ENCODE results near the gene IL1B. TPM values are rescaled to one million over a fixed set of nuclear protein-coding genes. Genes with fewer than 3 reads are reported as not detected.

The IL1B gene
- total RNA-seq, 1 experiment from 2014 or later, result not detected

DNA sequence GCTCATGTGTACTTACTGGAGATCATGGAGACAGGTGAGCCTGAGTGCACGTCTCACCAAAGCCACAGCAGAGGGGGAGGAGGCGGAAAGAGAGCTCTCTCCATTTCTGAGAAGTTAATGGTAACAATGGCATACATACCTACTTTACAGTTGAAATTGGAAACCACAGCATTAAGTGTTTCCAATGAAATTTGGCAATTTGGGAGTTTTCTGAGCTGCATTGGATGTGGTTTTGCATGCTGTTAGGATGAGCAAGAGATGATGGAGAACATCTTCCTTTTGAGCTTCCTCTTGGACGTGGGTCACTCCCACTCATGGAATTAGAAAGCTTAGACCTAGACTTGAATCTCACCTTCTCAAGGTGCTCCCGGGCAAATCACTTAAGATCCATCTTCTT, 48.9 kb upstream of the IL1B start:
- DNase-seq (ENCODE audit: low read depth, low spot score), result no peak
- ChIA-PET POLR2A (no interaction called here), CTCF (interaction anchor here (0.7 to 1.4 kb wide), 4 partner anchors 37 to 146 kb away, joined by 3 to 5 read pairs (median 4); no protein-coding TSS in a partner anchor)
- Histone ChIP-seq H3K27ac (ENCODE audit: low read length) (no peak overlapping the region), H3K4me3 (ENCODE audit: low read depth in 2 of 2, low read length in 2 of 2) (no peak overlapping the region), H3K9me3 (ENCODE audit: control insufficient read depth, insufficient read depth, low read depth, low read length) (no peaks in the 10 kb centered on the region), H3K36me3 (ENCODE audit: control insufficient read depth, insufficient read depth, low read length) (no peaks in the 10 kb centered on the region), H3K27me3 (ENCODE audit: control insufficient read depth, insufficient read depth, low read length) (no peaks in the 10 kb centered on the region), H3K4me1 (ENCODE audit: control insufficient read depth, insufficient read depth, low read length) (no peaks in the 10 kb centered on the region; the same call in 1 of the 2 replicates)
- no peak for TF ChIP-seq POLR2AphosphoS5 (IDR thresholded peaks at IDR 0.05; ENCODE audit: low read depth, low read length)
- no peak for TF ChIP-seq SIN3A (IDR thresholded peaks at IDR 0.05; ENCODE audit: borderline replicate concordance, insufficient read depth, low read depth, low read length)
- no peak for TF ChIP-seq TCF7L2 (IDR thresholded peaks at IDR 0.05; ENCODE audit: low read depth, low read length)
- TF ChIP-seq, protein P1, sequence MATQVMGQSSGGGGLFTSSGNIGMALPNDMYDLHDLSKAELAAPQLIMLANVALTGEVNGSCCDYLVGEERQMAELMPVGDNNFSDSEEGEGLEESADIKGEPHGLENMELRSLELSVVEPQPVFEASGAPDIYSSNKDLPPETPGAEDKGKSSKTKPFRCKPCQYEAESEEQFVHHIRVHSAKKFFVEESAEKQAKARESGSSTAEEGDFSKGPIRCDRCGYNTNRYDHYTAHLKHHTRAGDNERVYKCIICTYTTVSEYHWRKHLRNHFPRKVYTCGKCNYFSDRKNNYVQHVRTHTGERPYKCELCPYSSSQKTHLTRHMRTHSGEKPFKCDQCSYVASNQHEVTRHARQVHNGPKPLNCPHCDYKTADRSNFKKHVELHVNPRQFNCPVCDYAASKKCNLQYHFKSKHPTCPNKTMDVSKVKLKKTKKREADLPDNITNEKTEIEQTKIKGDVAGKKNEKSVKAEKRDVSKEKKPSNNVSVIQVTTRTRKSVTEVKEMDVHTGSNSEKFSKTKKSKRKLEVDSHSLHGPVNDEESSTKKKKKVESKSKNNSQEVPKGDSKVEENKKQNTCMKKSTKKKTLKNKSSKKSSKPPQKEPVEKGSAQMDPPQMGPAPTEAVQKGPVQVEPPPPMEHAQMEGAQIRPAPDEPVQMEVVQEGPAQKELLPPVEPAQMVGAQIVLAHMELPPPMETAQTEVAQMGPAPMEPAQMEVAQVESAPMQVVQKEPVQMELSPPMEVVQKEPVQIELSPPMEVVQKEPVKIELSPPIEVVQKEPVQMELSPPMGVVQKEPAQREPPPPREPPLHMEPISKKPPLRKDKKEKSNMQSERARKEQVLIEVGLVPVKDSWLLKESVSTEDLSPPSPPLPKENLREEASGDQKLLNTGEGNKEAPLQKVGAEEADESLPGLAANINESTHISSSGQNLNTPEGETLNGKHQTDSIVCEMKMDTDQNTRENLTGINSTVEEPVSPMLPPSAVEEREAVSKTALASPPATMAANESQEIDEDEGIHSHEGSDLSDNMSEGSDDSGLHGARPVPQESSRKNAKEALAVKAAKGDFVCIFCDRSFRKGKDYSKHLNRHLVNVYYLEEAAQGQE (IDR thresholded peaks at IDR 0.05; ENCODE audit: insufficient read depth in 1 of 2, low read depth in 2 of 2, low read length in 1 of 2), result no peak
- in situ Hi-C loops (cut with HindIII; ENCODE audit: low pct_unique_long_range_greater_than_20kb, low sequenced_read_pairs) (no loop called here), intact Hi-C loops (cut with micrococcal nuclease; ENCODE audit: unreplicated experiment) (no loop called here)
- BruUV-seq (replicated peaks), result no TSS peak
- no peak for ATAC-seq

DNA sequence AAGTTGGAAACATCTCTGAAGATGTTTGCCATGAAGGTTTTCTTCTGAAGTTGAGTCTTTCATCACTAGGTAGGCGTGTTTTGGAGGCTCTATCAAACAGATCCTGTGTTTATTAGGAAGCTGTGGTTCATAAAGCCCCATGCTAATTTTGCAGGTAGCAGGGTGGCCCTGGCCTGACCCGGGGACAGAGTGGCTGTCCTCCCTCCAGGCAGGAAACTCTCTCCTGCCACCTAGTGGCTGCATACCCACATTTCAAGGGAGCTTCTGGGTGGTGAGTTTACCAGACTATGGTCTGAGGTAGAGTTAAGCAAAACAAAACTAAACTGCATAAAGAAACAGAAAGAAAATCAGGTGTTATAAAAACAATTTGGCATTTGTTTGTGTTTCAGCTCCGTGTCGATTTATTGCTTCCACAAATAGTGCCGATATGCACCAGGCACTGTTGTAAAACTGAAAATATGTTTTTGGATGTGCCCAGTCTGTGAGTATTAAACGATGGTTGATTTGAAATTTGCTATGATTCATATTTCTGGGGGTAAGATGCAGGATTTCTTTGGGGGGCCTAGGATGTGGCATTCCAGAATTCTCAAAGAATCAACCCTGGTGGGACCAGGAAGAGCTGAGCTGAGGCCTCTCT, 48.4 kb upstream of the IL1B start:
- Histone ChIP-seq H3K4me1 (ENCODE audit: control insufficient read depth, insufficient read depth, low read length) (no peaks in the 10 kb centered on the region; the same call in 1 of the 2 replicates), H3K4me3 (ENCODE audit: low read depth in 2 of 2, low read length in 2 of 2) (no peak overlapping the region), H3K9me3 (ENCODE audit: control insufficient read depth, insufficient read depth, low read depth, low read length) (no peaks in the 10 kb centered on the region), H3K27me3 (ENCODE audit: control insufficient read depth, insufficient read depth, low read length) (no peaks in the 10 kb centered on the region), H3K27ac (ENCODE audit: low read length) (no peak overlapping the region), H3K36me3 (ENCODE audit: control insufficient read depth, insufficient read depth, low read length) (no peaks in the 10 kb centered on the region)
- DNase-seq (ENCODE audit: low read depth, low spot score), result peak; percentile 27
- no TSS peak for BruUV-seq (replicated peaks)
- CTCF ChIA-PET, result interaction anchor here (0.9 to 1.4 kb wide), 3 partner anchors 57 to 146 kb away, joined by 3 to 5 read pairs (median 4); no protein-coding TSS in a partner anchor
- ATAC-seq, result peak; percentile 89
- POLR2A ChIA-PET, result no interaction called here
- intact Hi-C loops (cut with micrococcal nuclease; ENCODE audit: unreplicated experiment), result no loop called here
- TF ChIP-seq SIN3A (IDR thresholded peaks at IDR 0.05; ENCODE audit: borderline replicate concordance, insufficient read depth, low read depth, low read length), result no peak
- TF ChIP-seq, protein P2, sequence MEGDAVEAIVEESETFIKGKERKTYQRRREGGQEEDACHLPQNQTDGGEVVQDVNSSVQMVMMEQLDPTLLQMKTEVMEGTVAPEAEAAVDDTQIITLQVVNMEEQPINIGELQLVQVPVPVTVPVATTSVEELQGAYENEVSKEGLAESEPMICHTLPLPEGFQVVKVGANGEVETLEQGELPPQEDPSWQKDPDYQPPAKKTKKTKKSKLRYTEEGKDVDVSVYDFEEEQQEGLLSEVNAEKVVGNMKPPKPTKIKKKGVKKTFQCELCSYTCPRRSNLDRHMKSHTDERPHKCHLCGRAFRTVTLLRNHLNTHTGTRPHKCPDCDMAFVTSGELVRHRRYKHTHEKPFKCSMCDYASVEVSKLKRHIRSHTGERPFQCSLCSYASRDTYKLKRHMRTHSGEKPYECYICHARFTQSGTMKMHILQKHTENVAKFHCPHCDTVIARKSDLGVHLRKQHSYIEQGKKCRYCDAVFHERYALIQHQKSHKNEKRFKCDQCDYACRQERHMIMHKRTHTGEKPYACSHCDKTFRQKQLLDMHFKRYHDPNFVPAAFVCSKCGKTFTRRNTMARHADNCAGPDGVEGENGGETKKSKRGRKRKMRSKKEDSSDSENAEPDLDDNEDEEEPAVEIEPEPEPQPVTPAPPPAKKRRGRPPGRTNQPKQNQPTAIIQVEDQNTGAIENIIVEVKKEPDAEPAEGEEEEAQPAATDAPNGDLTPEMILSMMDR (IDR thresholded peaks at IDR 0.05), result peak; percentile 89
- in situ Hi-C loops (cut with HindIII; ENCODE audit: low pct_unique_long_range_greater_than_20kb, low sequenced_read_pairs), result no loop called here

DNA sequence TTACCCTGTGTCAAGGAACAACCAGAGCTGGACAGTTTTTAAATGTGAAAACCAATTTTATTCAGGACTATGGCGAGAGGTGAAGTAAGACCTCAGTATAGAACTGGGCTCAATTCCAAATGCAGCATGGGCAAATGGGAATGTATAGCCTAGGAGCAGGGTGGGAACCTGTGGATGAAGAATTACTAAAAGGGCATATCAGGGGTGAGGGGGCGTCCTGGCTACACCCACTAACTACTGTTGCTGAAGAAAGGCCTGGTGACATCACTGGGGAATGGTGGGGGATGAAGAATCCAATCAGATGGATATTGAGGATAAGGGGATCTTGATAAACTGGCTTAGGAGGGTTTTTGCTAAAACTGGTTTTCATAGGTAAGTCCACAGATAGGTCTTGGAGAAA, 47.1 kb upstream of the IL1B start:
- Histone ChIP-seq H3K9me3 (ENCODE audit: control insufficient read depth, insufficient read depth, low read depth, low read length) (no peaks in the 10 kb centered on the region), H3K27ac (ENCODE audit: low read length) (no peak overlapping the region), H3K36me3 (ENCODE audit: control insufficient read depth, insufficient read depth, low read length) (no peaks in the 10 kb centered on the region), H3K27me3 (ENCODE audit: control insufficient read depth, insufficient read depth, low read length) (no peaks in the 10 kb centered on the region), H3K4me3 (ENCODE audit: low read depth in 2 of 2, low read length in 2 of 2) (no peak overlapping the region), H3K4me1 (ENCODE audit: control insufficient read depth, insufficient read depth, low read length) (no peaks in the 10 kb centered on the region; the same call in 1 of the 2 replicates)
- intact Hi-C loops (cut with micrococcal nuclease; ENCODE audit: unreplicated experiment) (no loop called here), in situ Hi-C loops (cut with HindIII; ENCODE audit: low pct_unique_long_range_greater_than_20kb, low sequenced_read_pairs) (no loop called here)
- BruUV-seq (replicated peaks), result no TSS peak
- ATAC-seq, result no peak
- DNase-seq (ENCODE audit: low read depth, low spot score), result no peak
- TF ChIP-seq TCF7L2 (IDR thresholded peaks at IDR 0.05; ENCODE audit: low read depth, low read length), result no peak
- TF ChIP-seq POLR2AphosphoS5 (IDR thresholded peaks at IDR 0.05; ENCODE audit: low read depth, low read length), result no peak
- TF ChIP-seq, protein P2 (IDR thresholded peaks at IDR 0.05), result no peak
- TF ChIP-seq SIN3A (IDR thresholded peaks at IDR 0.05; ENCODE audit: borderline replicate concordance, insufficient read depth, low read depth, low read length), result no peak
- TF ChIP-seq, protein P1 (IDR thresholded peaks at IDR 0.05; ENCODE audit: insufficient read depth in 1 of 2, low read depth in 2 of 2, low read length in 1 of 2), result no peak
- POLR2A ChIA-PET, result no interaction called here
- CTCF ChIA-PET, result no interaction called here
